Coronary artery (tissue), 2 donors: ENCODE measurements around the gene WDFY1.
"Not testable (repeated sequence)": the region's sequence is repeated elsewhere in the genome, so short reads cannot be mapped to it uniquely, and the experiment has no call there.

Experiments
- DNase-seq: peaks from one replicate; pipeline ENCODE4 v3.0.0-alpha.2; 2017; ENCODE audit warnings: low spot score
- H3K27ac ChIP-seq, 2 donors: fragments of 200-600 bp; sonication (generic); one replicate each; pipeline ENCODE4 v1.5.1; 2016 to 2019
- H3K4me3 ChIP-seq: fragments of 200-600 bp; sonication (generic); 2 replicates; pipeline ENCODE4 v1.5.1; 2016; ENCODE audit warnings: mild to moderate bottlenecking, moderate library complexity
- TF ChIP-seq, protein P1 (sequence below): fragments of 200-600 bp; sonication (generic); IDR thresholded peaks from one replicate; pipeline ENCODE4 v1.5.1; 2019; ENCODE audit warnings: antibody characterized with exemption

WDFY1 gene

DNA sequence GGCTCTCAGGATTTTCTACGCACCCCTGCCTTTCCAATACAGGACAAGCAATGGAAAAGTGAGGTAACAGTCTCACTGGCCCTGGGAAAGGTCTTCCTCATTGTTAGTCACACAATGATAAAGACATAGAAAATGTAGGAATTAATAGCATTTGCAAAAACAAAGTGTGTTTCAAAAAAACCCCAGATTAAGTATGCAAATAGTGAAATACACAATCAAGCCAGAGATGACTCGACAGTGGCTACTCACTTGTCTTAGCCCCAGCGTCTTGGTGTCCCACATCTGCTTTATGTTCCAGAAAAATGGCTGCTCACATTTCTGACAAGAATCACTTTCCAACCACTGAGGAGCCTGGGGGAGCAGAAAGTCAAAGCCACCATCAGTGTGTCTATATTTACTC, 60.7 kb downstream of the WDFY1 start:
- no peak for DNase-seq
- no peak overlapping the region for H3K27ac ChIP-seq
- TF ChIP-seq, protein P1, sequence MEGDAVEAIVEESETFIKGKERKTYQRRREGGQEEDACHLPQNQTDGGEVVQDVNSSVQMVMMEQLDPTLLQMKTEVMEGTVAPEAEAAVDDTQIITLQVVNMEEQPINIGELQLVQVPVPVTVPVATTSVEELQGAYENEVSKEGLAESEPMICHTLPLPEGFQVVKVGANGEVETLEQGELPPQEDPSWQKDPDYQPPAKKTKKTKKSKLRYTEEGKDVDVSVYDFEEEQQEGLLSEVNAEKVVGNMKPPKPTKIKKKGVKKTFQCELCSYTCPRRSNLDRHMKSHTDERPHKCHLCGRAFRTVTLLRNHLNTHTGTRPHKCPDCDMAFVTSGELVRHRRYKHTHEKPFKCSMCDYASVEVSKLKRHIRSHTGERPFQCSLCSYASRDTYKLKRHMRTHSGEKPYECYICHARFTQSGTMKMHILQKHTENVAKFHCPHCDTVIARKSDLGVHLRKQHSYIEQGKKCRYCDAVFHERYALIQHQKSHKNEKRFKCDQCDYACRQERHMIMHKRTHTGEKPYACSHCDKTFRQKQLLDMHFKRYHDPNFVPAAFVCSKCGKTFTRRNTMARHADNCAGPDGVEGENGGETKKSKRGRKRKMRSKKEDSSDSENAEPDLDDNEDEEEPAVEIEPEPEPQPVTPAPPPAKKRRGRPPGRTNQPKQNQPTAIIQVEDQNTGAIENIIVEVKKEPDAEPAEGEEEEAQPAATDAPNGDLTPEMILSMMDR: no peak
- no peak overlapping the region for H3K4me3 ChIP-seq

DNA sequence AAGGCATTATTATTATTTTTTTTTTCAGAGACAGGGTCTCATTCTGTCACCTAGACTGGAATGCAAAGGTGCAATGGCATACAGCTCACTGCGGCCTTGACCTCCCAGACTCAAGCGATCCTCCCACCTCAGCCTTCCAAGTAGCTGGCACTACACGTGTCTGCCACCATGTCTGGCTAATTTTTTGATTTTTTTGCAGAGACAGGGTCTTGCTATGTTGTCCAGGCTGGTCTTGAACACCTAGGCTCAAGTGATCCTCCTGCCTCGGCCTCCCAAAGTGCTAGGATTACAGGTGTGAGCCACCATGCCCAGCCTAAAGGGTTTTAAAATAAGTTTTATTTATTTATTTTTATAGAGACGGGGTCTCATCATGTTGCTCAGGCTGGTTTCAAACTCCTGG, 62.4 kb downstream of the WDFY1 start:
- no peak for DNase-seq
- TF ChIP-seq, protein P1: no peak
- Histone ChIP-seq H3K4me3 (no peak overlapping the region), H3K27ac (no peak overlapping the region)

DNA sequence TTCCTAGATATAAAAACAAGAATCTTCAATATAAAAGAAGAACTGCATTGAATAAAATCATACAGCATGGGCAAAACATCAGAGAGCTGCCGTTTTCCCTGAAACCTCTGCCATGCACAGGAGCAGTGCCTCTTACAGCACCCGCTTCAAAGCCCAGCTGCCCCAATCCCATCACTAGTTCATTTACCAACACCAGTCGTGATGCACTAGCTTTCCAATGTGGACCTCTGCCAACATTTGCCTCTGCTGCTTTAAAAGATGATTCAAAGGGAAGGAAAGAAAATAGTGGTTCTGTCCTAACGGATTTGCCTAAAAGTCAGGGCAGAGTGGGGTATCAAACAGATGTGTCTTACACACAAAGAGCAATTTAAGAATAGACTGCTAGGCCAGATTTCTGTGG, 64.3 kb downstream of the WDFY1 start:
- Histone ChIP-seq H3K4me3 (no peak overlapping the region), H3K27ac (no peak overlapping the region)
- DNase-seq: no peak
- TF ChIP-seq, protein P1: no peak

DNA sequence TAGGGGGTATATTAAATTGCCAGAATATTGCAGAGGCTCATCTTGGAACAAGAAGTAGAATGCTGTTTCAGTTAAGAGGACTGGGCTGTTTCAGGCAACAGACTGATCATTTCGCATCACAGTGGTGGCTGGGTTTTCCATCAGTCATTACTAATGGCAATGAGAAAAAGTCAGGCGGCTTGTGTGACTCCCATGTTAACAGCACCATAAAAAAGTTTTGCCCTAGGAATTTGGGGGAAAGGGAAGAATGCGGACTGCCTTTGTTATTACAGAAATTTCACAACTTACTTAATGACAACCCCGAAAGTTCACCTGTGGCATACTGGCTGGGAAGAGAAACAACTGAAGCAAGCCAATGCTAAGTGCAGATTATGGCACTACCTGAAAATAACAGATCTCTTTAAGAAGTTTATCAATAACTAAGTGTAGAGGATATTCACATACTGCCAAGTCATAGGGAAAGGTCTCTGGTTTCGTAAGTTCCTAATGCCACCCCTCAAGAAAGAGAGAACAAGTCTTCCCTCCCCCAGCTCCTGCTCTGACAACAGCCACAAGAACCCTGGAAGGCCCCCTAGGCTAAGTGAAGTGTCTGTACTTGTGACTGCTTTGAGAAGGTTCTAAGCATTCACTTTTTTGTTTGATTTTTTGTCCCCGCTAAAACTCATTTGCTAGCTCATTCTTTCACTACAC, 67.3 kb downstream of the WDFY1 start:
- no peak for DNase-seq
- TF ChIP-seq, protein P1: no peak
- no peak overlapping the region for H3K4me3 ChIP-seq
- H3K27ac ChIP-seq: no peak overlapping the region

DNA sequence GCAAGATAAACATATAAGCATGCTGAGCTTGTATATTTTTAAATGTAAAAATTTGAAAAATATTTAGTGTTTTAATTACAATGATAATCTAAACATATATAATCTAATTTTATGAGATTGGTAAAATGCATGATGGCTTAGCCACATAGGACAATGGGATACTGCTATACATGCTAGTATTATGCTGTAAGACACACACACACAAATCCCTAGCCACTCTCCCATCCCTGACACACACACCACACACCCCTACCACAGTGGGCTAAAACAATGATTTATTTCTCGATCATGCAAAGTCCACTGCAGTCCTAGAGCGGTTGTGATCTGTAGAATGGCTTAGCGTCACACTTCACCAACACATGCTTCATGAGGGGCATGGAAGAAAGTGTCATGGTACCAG, 71.5 kb downstream of the WDFY1 start:
- no peak for DNase-seq
- Histone ChIP-seq H3K4me3 (no peak overlapping the region), H3K27ac (no peak overlapping the region)
- TF ChIP-seq, protein P1: no peak

DNA sequence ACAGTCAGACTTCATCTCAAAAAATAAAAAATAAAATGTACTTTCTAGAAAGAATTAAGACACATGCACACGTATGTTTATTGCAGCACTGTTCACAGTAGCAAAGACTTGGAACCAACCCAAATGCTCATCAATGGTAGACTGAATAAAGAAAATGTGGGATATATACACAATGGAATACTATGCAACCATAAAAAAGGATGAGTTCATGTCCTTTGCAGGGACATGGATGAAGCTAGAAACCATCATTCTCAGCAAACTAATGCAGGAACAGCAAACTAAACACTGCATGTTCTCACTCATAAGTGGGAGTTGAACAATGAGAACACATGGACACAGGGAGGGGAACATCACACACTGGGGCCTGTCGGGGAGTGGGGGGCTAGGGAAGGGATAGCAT, 72.4 kb downstream of the WDFY1 start:
- not testable (repeated sequence) for H3K4me3 ChIP-seq, H3K27ac ChIP-seq, DNase-seq

DNA sequence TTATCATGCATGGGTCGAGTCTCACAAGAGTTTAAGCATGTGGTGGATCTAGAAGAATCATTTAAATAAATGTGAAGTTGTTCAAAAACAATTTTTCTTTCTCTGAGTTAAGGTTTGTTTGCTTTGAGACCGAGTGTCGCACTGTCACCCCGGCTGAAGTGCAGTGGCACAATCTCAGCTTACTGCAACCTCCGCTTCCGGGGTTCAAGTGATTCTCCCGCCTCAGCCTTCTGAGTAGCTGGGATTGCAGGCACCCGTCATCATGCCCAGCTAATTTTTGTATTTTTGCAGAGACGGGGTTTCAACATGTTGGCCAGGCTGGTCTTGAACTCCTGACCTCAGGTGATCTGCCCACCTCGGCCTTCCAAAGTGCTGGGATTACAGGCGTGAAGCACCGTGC, 73.5 kb downstream of the WDFY1 start:
- not testable (repeated sequence) for H3K27ac ChIP-seq, H3K4me3 ChIP-seq, DNase-seq

DNA sequence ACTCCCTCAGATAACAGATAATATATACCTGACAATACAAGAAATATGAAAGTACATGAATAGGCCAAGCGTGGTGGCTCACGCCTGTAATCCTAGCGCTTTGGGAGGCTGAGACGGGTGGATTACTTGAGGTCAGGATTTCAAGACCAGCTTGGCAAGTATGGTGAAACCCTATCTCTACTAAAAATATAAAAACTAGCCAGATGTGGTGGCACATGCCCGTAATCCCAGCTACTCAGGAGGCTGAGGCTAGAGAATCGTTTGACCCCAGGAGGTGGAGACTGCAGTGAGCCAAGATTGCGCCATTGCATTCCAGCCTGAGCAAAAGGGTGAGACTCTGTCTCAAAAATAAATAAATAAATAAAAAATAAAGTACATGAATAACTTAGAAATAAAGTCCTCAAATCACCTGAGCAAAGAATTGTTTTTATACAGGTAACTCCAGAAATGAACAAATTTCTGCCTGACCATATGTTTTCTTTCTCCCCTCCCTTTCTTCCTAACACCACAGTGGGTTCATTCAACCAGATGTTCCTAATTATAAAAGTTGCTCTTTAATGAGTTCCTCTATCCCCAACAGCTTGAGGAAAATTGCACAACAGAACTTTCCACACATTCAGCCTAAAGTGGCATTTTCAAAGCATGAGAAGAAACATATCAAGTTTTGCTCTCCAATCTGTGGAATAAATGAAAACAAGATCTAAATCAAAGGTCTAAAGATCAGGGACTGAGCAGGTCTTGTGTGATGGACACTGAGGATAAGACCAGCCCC, 74.1 kb downstream of the WDFY1 start:
- no peak for DNase-seq
- TF ChIP-seq, protein P1: no peak
- no peak overlapping the region for H3K27ac ChIP-seq
- H3K4me3 ChIP-seq: no peak overlapping the region
